OCI-LY1 (cell line): ENCODE results near the gene LRFN2.

Source experiments
- H2AFZ ChIP-seq: fragments of 200-600 bp; sonication (generic), shearing (Covaris generic); 2 replicates; pipeline ENCODE4 v1.6.0; 2014; ENCODE audit warnings: antibody characterized with exemption, mild to moderate bottlenecking, low read length
- H3F3A ChIP-seq: fragments of 200-600 bp; sonication (generic), shearing (Covaris generic); 2 replicates; pipeline ENCODE4 v1.6.0; 2014; ENCODE audit warnings: mild to moderate bottlenecking, antibody characterized with exemption, low read length, moderate library complexity; ENCODE audit not compliant: insufficient read depth
- H3K27ac ChIP-seq: fragments of 200-600 bp; sonication (generic); 2 replicates; pipeline ENCODE4 v1.5.1; 2014; ENCODE audit warnings: low read length, mixed run types, mild to moderate bottlenecking, low read depth; ENCODE audit not compliant: poor library complexity, severe bottlenecking
- H3K27me3 ChIP-seq: fragments of 200-600 bp; sonication (generic); 2 replicates; pipeline ENCODE4 v1.6.0; 2014; ENCODE audit warnings: antibody characterized with exemption, mild to moderate bottlenecking, low read length, moderate library complexity; ENCODE audit not compliant: insufficient read depth
- H3K36me3 ChIP-seq: fragments of 200-600 bp; sonication (generic); 2 replicates; pipeline ENCODE4 v1.6.1; 2014; ENCODE audit warnings: mild to moderate bottlenecking, antibody characterized with exemption, low read length, moderate library complexity, mixed read lengths; ENCODE audit not compliant: insufficient read depth
- H3K4me1 ChIP-seq: fragments of 200-600 bp; sonication (generic); 2 replicates; pipeline ENCODE4 v1.5.1; 2014; ENCODE audit warnings: mild to moderate bottlenecking, low read length, moderate library complexity; ENCODE audit not compliant: insufficient read depth, severe bottlenecking
- H3K4me2 ChIP-seq: fragments of 200-600 bp; sonication (generic), shearing (Covaris generic); 2 replicates; pipeline ENCODE4 v1.6.1; 2014; ENCODE audit warnings: low read length
- H3K4me3 ChIP-seq: fragments of 200-600 bp; sonication (generic); 2 replicates; pipeline ENCODE4 v1.5.1; 2014; ENCODE audit warnings: low read length, low read depth, mild to moderate bottlenecking, mixed read lengths; ENCODE audit not compliant: poor library complexity, severe bottlenecking
- H3K79me2 ChIP-seq: fragments of 200-600 bp; shearing (Covaris generic); 2 replicates; pipeline ENCODE4 v1.6.1; 2016; ENCODE audit warnings: mixed run types, low read length, mixed read lengths; ENCODE audit not compliant: insufficient read depth
- H3K9ac ChIP-seq: fragments of 200-600 bp; sonication (generic), shearing (Covaris generic); 2 replicates; pipeline ENCODE4 v1.6.1; 2014; ENCODE audit warnings: mild to moderate bottlenecking, low read length, mixed read lengths
- H3K9me2 ChIP-seq: fragments of 200-600 bp; sonication (generic), shearing (Covaris generic); 2 replicates; pipeline ENCODE4 v1.6.1; 2014; ENCODE audit warnings: low read depth, mild to moderate bottlenecking, low read length, mixed read lengths
- H3K9me3 ChIP-seq: fragments of 200-600 bp; shearing (Covaris generic); 2 replicates; pipeline ENCODE4 v1.6.1; 2014; ENCODE audit warnings: low read length, mixed read lengths
- H4K20me1 ChIP-seq: fragments of 200-600 bp; sonication (generic), shearing (Covaris generic); 2 replicates; pipeline ENCODE4 v1.6.0; 2016; ENCODE audit warnings: mild to moderate bottlenecking, low read length; ENCODE audit not compliant: insufficient read depth
- CTCF ChIP-seq: fragments of 200-600 bp; sonication (generic), shearing (Covaris generic); IDR thresholded peaks from 2 replicates; pipeline ENCODE4 v1.5.1; 2017; ENCODE audit warnings: mild to moderate bottlenecking, antibody characterized with exemption, low read length, moderate library complexity, mixed read lengths
- EZH2 ChIP-seq: fragments of 200-600 bp; sonication (generic), shearing (Covaris generic); IDR thresholded peaks from 2 replicates; pipeline ENCODE4 v1.8.0; 2017; ENCODE audit warnings: borderline replicate concordance, mixed run types, mild to moderate bottlenecking, antibody characterized with exemption, low read length, moderate library complexity, mixed read lengths

LRFN2 gene

GRCh38 chr6:40599555-40599954 is 12.4 kb upstream of the LRFN2 start:
- no peak overlapping the region for H3K4me3 ChIP-seq
- H2AFZ ChIP-seq = no peak overlapping the region
- no peaks in the 10 kb centered on the region for H3K36me3 ChIP-seq
- H3K27ac ChIP-seq = no peak overlapping the region
- H3F3A ChIP-seq = no peaks in the 10 kb centered on the region
- H4K20me1 ChIP-seq = no peaks in the 10 kb centered on the region
- no peaks in the 10 kb centered on the region for H3K4me1 ChIP-seq
- no peaks in the 10 kb centered on the region for H3K9me3 ChIP-seq
- H3K27me3 ChIP-seq = no peaks in the 10 kb centered on the region
- no peak overlapping the region for H3K4me2 ChIP-seq
- TF ChIP-seq CTCF (no peak), EZH2 (no peak)
- H3K79me2 ChIP-seq = no peaks in the 10 kb centered on the region
- no peak overlapping the region for H3K9ac ChIP-seq
- H3K9me2 ChIP-seq = no peaks in the 10 kb centered on the region

- Histone ChIP-seq H3K9me3 (no peaks in the 10 kb centered on the region), H2AFZ (no peak overlapping the region), H3K4me2 (no peak overlapping the region), H4K20me1 (no peaks in the 10 kb centered on the region), H3K36me3 (no peaks in the 10 kb centered on the region), H3K4me3 (no peak overlapping the region), H3K9ac (no peak overlapping the region), H3K27ac (no peak overlapping the region), H3K9me2 (no peaks in the 10 kb centered on the region), H3K27me3 (no peaks in the 10 kb centered on the region), H3K79me2 (no peaks in the 10 kb centered on the region), H3F3A (no peaks in the 10 kb centered on the region), H3K4me1 (no peaks in the 10 kb centered on the region)
- TF ChIP-seq CTCF (no peak), EZH2 (no peak)
Observed at GRCh38 chr6:40598516-40598915, 11.4 kb upstream of the LRFN2 start.

DNA sequence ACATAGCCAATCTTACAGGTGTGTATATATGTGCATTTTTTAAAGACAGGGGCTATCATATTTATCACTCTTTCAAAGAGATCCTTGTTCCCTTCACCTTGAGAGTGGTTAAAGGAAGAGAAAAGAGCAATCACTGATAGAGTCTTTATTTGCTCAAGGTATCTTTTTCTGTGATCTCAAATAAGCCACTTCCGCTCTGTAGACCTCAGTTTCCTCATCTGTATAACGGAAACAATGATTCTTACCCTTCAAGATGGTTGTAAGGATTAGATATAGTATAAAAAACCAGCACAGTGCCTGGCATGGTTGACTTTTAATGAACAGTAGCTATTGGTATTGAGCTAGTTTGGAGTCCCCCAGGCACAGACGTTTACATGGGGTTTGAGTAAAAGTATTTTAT is 10.1 kb upstream of the LRFN2 start:
- Histone ChIP-seq H4K20me1 (no peaks in the 10 kb centered on the region), H3K27me3 (no peaks in the 10 kb centered on the region), H2AFZ (no peak overlapping the region), H3K4me3 (no peak overlapping the region), H3K27ac (no peak overlapping the region), H3K4me1 (no peaks in the 10 kb centered on the region), H3K4me2 (no peak overlapping the region), H3K9me2 (no peaks in the 10 kb centered on the region), H3K9me3 (no peaks in the 10 kb centered on the region), H3F3A (no peaks in the 10 kb centered on the region), H3K36me3 (no peaks in the 10 kb centered on the region), H3K9ac (no peak overlapping the region), H3K79me2 (no peaks in the 10 kb centered on the region)
- TF ChIP-seq CTCF (no peak), EZH2 (no peak)
